HUES6 (cell line): ENCODE data around the gene FBXO10.
A peak's percentile ranks its signal among the peaks of the same experiment; 100 is the strongest.

ENCODE experiments used
- H3K27ac ChIP-seq: 2 replicates; pipeline ENCODE4 v1.7.0; 2013; ENCODE audit warnings: low read depth, mild to moderate bottlenecking, low read length, inconsistent platforms
- H3K27me3 ChIP-seq: 2 replicates; pipeline ENCODE4 v1.6.1; 2013; ENCODE audit warnings: low read length; ENCODE audit not compliant: control insufficient read depth, insufficient read depth
- H3K36me3 ChIP-seq: 2 replicates; pipeline ENCODE4 v1.6.1; 2013; ENCODE audit warnings: low read length; ENCODE audit not compliant: control insufficient read depth, insufficient read depth
- H3K4me1 ChIP-seq: 2 replicates; pipeline ENCODE4 v1.6.1; 2013; ENCODE audit warnings: low read length; ENCODE audit not compliant: control insufficient read depth, insufficient read depth
- H3K4me3 ChIP-seq: 2 replicates; pipeline ENCODE4 v1.5.1; 2013; ENCODE audit warnings: low read depth, low read length
- H3K9ac ChIP-seq: one replicate; pipeline ENCODE4 v1.6.1; 2013; ENCODE audit warnings: mild to moderate bottlenecking, low read length
- H3K9me3 ChIP-seq: 2 replicates; pipeline ENCODE4 v1.6.1; 2013; ENCODE audit warnings: low read depth, low read length; ENCODE audit not compliant: control insufficient read depth, insufficient read depth

The FBXO10 gene

DNA sequence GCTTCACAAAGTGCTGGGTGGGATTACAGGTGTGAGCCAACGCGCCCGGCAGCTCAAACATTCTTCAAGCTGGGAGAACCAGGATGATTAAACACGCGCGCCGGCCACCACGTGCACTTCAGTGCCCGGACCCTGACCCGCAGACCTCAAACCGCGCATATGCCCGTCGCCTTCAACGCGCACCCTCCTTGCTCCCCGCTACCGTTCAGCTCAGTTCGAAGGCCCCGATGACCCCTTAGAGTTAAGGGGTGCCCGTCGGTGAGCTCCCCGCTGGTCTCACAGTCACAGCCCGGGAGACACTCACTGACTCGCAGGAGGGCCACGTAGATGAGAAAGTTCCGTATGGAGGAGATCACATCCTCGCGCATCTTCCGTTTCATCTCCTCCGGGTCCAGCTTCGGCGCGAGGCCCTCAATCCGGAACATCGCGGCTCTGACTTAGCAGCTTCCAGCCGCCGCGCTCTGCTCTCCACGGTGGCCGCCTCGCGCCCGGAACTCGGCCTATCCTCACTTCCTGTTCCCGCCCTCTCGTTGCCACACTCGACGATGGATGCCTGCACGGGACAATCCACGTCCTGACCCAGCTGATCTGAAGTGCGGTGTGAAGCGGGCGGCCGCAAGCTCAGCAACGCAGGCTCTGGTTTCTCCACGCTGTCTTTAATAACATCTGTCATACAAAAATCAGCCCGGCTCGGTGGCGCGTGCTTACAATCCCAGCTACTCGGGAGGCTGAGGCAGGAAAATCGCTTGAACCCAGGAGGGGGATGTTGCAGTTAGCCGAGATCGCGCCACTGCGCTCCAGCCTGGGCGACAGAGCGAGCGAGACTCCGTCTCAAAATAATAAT lies 16.1 kb upstream of the FBXO10 start, which contains the start of gene TOMM5:
Gene TOMM5, minus strand, starts transcription at position 490 of the 844 bp plus-strand sequence. Its CDS starts 65 bp downstream, at position 425.
- H3K9me3 ChIP-seq = no peaks in the 10 kb centered on the region
- peak within 1 kb of the TSS; percentile 57; the same call in 1 of the 2 replicates for H3K27ac ChIP-seq
- H3K9ac ChIP-seq = peak within 1 kb of the TSS; percentile 96
- H3K27me3 ChIP-seq = peaks cover 28% of the 10 kb centered on the region
- peaks cover 4% of the 10 kb centered on the region; the same call in 1 of the 2 replicates for H3K4me1 ChIP-seq
- H3K36me3 ChIP-seq = peaks cover 31% of the 10 kb centered on the region
- H3K4me3 ChIP-seq = peak within 1 kb of the TSS; percentile 98

DNA sequence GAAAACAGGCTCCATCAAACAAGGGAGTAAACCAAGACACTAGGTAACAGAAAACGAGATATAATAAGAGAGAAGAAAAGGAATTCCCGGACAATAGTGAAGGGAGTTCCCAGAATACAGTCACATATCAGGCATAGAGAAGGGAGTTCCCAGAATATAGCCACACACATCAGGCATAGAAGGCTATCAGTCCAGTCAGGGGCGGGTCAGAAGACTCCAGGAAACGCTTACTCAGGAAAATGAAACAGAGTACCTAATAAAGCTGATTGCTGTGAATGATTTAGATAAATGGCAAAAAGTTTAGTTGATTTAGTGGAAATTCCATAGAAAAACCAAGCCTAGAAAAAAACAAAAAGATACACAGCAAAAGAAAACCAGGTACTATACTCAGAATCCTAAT lies 11.3 kb upstream of the FBXO10 start:
- no peak overlapping the region for H3K4me3 ChIP-seq
- H3K27ac ChIP-seq = no peak overlapping the region
- H3K4me1 ChIP-seq = peaks cover 4% of the 10 kb centered on the region; the same call in 1 of the 2 replicates
- no peaks in the 10 kb centered on the region for H3K9me3 ChIP-seq
- peaks cover 79% of the 10 kb centered on the region for H3K36me3 ChIP-seq
- H3K27me3 ChIP-seq = no peaks in the 10 kb centered on the region
- H3K9ac ChIP-seq = no peak overlapping the region

DNA sequence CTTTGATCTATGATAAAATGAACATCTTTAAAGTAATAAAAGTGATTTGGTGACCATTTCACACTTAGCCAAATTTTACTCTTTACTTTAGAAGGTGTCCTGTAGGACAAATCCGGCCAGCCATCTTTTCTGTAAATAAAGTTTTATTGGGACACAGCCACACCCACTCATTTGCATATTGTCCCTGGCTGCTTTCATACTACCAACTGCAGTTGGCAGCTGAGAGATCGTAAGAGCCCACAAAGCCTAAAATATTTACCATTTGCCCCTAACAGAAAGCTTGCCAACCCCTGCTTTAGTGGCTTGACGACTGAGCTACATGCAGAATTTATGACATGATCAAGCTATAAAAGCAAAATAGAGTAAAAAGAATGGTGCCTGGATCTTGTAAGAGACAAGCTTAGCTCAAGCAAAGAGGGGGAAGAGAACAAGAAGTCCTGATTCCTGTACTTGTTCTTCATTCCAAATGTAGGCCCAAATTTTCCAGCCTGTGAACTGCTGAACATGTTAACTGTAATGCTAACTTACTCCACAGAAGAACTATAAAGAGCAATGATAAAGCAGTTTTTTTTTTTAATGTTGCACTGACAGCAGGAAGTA lies 7.4 kb upstream of the FBXO10 start:
- Histone ChIP-seq H3K9ac (no peak overlapping the region), H3K27ac (no peak overlapping the region), H3K4me1 (no peaks in the 10 kb centered on the region), H3K36me3 (peaks cover 80% of the 10 kb centered on the region), H3K4me3 (no peak overlapping the region), H3K27me3 (no peaks in the 10 kb centered on the region), H3K9me3 (no peaks in the 10 kb centered on the region)

DNA sequence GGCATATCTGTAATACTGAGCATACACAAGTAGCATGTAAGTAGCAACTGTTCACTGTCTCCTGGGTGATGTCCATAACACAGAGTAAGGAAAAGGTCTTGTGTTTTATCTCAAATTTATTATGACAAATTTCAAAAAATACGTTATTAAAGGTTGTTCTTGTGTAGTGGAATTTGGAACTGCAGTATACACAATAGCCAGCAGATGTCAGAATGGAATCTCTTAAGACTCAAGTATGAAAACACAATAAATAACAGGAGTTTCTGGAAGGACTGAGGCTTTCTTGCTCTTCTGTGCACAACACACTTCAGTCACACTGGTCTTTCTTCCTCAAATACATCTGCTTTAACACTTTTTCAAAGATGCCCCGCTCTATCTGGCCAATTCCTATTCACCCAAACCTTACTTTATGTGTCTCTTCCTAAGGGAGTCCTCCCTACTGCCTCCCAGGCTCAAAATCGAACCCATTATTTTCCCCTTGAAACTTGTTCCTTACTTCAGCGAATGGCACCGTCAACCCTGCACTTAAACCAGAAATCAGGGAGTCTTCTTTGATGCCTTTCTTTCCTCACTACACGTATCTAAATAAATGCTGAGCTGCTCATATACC lies 6.5 kb upstream of the FBXO10 start:
- no peaks in the 10 kb centered on the region for H3K9me3 ChIP-seq
- no peak overlapping the region for H3K27ac ChIP-seq
- H3K36me3 ChIP-seq = peaks cover 70% of the 10 kb centered on the region
- H3K4me3 ChIP-seq = no peak overlapping the region
- H3K27me3 ChIP-seq = no peaks in the 10 kb centered on the region
- no peak overlapping the region for H3K9ac ChIP-seq
- H3K4me1 ChIP-seq = no peaks in the 10 kb centered on the region

DNA sequence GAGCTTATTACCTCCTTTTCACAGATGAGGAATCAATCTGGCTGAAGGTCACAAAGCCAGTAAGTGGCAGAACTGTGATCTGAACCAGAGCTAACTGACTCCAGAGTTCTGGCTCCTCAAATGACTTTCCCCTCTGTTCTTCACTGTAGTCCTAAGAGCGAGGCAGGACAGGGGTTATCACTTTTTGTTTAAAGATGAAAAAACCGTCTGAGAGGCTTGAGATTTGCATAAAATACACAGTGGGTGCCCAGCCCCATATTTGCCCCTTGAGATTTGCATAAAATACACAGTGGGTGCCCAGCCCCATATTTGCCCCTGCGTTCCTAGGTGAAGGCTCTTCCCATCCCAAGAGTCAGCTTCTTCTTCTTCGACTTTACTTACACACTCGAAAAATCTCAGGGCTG lies 667 bp downstream of the FBXO10 start:
- Histone ChIP-seq H3K36me3 (0 out of 2 replicates have a peak, but pooled peaks cover 3% of the 10 kb centered on the region), H3K9me3 (no peaks in the 10 kb centered on the region), H3K27ac (peak overlapping the region; percentile 36; the same call in 1 of the 2 replicates), H3K4me1 (peaks cover 37% of the 10 kb centered on the region), H3K27me3 (no peaks in the 10 kb centered on the region), H3K9ac (peak overlapping the region; percentile 81), H3K4me3 (peak overlapping the region; percentile 92)

DNA sequence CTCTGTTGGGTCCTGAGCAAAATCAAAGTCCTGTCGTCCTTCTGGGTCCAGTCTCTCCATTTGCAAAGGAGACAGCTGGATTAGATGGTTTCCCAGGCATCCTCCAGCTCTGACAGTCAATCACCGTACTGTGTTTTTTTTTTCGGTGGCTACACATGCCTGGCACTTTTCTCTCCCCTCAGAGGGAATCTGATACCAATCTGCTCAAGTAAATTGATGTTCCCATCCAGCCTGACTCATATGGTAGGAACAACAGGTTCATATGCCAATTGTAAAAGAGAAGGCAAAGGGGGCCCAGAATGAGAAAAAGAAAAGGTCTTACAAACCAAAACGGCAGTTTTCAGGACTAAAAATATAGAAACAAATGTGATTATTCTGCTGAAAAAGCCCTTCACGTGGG lies 1.2 kb downstream of the FBXO10 start:
- peaks cover 37% of the 10 kb centered on the region for H3K4me1 ChIP-seq
- H3K27me3 ChIP-seq = no peaks in the 10 kb centered on the region
- H3K36me3 ChIP-seq = 0 out of 2 replicates have a peak, but pooled peaks cover 3% of the 10 kb centered on the region
- no peaks in the 10 kb centered on the region for H3K9me3 ChIP-seq
- H3K4me3 ChIP-seq = peak overlapping the region; percentile 92
- H3K9ac ChIP-seq = peak overlapping the region; percentile 81
- H3K27ac ChIP-seq = no peak overlapping the region

DNA sequence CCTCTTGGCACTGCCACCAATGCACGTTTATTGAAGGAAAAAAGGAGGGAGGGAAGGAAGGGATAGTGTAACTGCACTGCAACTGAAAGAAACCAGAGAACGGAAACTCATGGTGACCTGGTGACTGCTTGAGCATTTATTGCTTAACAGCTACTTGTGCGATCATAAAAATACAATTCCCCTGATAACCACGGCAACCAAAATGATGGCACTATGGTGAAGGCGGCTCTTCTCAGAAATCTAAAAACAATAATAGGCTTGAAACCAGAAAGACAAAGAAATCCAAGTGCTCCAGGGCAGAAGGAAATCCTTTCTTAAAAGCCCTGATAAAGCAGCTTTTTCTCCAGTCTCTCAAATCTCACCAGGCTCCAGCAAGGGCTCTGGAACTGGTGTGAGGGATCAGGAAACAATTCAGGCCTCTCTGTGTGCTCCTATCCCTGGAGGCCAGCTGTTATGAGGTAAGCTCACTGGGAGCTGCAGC lies 1.9 kb downstream of the FBXO10 start:
- Histone ChIP-seq H3K36me3 (0 out of 2 replicates have a peak, but pooled peaks cover 3% of the 10 kb centered on the region), H3K9me3 (no peaks in the 10 kb centered on the region), H3K9ac (no peak overlapping the region), H3K27me3 (no peaks in the 10 kb centered on the region), H3K4me1 (peaks cover 37% of the 10 kb centered on the region), H3K27ac (no peak overlapping the region), H3K4me3 (peak overlapping the region; percentile 92)

DNA sequence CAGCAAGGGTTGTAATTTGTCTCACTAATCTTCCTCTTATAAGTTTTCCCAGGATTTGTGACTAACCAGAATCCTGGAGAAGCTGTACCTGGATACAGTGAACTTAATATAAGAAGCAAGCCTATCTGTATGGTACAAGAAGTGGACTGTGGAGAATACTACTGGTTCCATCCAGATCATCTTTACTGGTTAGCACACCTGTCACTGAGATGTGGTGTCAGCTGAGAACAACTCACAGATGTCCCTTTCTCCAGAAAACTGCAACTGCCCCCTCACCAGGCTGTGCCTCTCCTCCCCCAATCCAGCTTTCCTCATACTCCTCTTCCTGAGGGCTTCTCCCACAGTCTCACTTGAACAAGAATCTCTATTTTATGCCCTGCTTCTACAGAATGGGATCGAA lies 4.9 kb downstream of the FBXO10 start:
- Histone ChIP-seq H3K4me3 (no peak overlapping the region), H3K36me3 (0 out of 2 replicates have a peak, but pooled peaks cover 3% of the 10 kb centered on the region), H3K4me1 (peaks cover 31% of the 10 kb centered on the region)

DNA sequence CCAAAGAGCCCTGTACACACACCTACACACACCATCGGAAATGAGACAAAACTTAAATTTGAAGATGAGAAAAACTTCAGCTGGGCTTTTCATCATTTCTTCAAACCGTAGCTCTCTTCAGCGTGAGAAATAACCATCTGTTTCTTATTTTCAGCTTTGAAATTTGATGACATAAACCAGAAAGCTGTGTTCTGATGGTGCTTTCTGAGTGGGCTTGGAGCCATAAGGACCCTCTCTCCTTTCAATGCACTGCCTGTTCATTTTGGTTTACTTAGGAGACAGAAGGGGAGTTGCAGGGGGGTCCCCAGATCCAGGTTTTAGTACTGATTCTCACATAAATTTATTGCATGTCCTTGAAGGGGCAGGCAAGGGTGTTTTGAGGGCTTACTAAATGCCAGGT lies 9.5 kb downstream of the FBXO10 start:
- H3K27me3 ChIP-seq = no peaks in the 10 kb centered on the region
- H3K9me3 ChIP-seq = peaks cover 24% of the 10 kb centered on the region
- no peak overlapping the region for H3K4me3 ChIP-seq
- no peaks in the 10 kb centered on the region for H3K4me1 ChIP-seq
- H3K36me3 ChIP-seq = peaks cover 9% of the 10 kb centered on the region
- H3K27ac ChIP-seq = no peak overlapping the region
- H3K9ac ChIP-seq = no peak overlapping the region

More for the DNA sequence above, 4.9 kb downstream of the FBXO10 start:
- no peak overlapping the region for H3K9ac ChIP-seq
- H3K9me3 ChIP-seq = no peaks in the 10 kb centered on the region
- no peaks in the 10 kb centered on the region for H3K27me3 ChIP-seq
- H3K27ac ChIP-seq = no peak overlapping the region

DNA sequence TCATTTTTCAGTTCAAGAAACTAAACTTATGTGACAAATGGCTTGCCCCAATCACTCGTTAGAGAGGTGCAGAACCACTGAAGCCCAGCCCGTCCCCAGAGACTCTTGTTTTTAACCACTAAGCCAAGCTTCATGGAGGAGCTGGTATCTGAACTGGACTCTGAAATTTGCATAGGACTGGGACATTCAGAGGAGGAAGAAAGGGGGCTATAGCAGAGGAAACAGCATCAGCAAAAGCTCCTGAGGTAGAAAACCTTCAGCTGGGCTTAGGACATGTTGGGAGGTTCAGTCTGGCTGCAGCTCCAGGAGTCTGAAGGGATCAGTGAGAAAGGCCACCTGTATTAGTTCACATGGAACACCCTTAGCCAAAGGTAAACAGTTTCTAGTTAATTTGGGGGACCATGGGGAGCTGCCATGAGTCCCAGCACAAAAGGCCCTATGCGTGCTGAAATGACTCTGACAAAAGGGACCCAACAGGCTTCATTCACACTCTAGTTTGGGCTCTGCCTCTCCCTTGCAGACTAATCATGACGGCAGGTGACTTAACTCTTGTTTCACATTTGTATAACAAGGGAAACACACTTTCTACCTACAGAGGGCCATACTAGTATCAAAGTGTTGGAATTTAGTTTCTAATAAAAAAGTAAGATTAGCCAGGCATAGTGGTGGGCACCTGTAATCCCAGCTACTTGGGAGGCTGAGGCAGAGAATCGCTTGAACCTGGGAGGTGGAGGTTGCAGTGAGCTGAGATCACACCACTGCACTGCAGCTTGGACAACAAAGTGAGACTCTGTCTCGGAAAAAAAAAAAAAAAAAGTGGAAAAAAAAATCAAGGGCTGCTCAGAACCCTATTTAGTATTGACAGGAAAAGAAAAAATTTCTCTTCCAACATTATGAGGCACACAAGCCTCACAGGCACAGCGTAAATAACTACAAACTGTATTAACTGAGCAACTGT lies 10.2 kb downstream of the FBXO10 start:
- peaks cover 24% of the 10 kb centered on the region for H3K9me3 ChIP-seq
- no peak overlapping the region for H3K4me3 ChIP-seq
- H3K36me3 ChIP-seq = peaks cover 9% of the 10 kb centered on the region
- no peak overlapping the region for H3K9ac ChIP-seq
- no peaks in the 10 kb centered on the region for H3K4me1 ChIP-seq
- no peaks in the 10 kb centered on the region for H3K27me3 ChIP-seq
- H3K27ac ChIP-seq = no peak overlapping the region
